NCI-H1092 (cell line): ENCODE measurements around the gene RNF125.

ENCODE experiments used
- DNase-seq: peaks from one replicate; lab custom pipeline; 2025; lab: John Stamatoyannopoulos, UW

RNF125 gene

DNA sequence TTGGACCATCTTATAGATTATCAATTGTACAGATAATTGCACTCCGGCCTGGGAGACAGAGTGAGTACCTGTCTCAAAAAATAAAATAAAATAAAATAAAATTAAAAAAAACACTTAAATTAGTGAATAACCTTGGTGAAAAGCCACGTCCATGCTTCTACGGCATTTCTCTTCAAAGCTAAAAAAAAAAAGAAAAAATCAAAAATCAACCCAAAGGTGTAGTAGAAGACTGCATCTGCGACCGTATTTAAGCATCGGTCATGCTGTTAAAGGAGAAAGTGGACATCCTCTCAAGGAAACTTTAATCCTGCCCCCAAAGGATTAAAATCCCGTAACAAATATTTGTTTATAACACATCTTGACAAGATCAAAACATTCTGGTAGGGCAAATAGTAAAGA is 72.7 kb downstream of the RNF125 start:
- DNase-seq: no peak

- peak; percentile 91 for DNase-seq
Observed at GRCh38 chr18:32091724-32092421, 73.2 kb downstream of the RNF125 start, which contains the start of gene RNF138. TSS of gene RNF138 (plus strand) at chr18:32091874. CDS start at chr18:32092777, 903 bp downstream.

DNA sequence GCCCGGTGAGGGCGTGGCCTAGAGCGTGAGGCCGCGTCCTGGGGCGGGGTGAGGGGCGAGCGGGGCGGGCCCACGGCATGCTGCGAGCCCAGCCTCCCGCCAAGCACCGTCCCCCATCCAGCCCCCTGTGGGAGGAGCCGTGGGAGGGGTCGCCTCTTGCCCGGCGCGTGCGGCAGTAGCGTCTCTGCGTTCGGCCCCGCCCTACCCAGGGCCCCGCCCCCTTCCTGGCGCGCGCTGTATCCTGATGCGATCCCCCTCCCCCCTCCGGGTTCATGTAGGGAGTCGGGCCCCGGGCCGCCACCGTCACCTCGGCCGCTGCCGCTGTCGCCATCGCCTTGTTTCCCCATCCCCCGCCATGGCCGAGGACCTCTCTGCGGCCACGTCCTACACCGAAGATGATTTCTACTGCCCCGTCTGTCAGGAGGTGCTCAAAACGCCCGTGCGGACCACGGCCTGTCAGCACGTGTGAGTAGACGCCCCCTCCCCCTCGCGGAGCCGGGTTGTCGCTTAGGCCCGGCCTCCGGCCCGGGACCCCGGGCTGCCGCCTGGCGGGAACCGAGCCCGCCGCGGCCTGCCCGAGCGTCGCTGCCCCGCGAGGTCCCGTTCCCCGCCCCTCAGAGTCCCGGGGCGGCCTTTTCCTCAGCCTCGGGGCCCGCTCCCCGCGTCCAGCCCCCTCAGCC is 73.9 kb downstream of the RNF125 start:
- DNase-seq: peak; percentile 99

- DNase-seq: peak; percentile 42
Observed at GRCh38 chr18:32093102-32093511, 74.5 kb downstream of the RNF125 start.

DNA sequence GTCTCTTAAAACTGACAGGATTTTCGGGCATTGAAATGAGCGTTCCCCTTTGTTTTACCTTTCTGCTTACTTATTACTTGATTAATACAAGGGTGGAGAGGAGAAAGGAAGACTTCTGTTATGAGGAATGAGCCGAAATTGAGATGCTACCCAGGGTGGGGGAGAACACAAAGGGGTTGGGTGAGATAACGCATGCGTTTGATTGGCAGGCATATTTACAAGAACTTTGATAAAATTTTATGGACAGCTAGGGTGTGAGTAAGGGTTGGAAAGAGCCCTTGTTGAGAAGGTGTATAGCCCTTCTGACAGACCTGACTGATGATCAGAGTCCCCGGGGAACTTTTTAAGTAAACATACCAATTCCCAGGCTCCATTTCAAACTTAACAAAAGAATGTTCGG is 74.9 kb downstream of the RNF125 start:
- DNase-seq: no peak

DNA sequence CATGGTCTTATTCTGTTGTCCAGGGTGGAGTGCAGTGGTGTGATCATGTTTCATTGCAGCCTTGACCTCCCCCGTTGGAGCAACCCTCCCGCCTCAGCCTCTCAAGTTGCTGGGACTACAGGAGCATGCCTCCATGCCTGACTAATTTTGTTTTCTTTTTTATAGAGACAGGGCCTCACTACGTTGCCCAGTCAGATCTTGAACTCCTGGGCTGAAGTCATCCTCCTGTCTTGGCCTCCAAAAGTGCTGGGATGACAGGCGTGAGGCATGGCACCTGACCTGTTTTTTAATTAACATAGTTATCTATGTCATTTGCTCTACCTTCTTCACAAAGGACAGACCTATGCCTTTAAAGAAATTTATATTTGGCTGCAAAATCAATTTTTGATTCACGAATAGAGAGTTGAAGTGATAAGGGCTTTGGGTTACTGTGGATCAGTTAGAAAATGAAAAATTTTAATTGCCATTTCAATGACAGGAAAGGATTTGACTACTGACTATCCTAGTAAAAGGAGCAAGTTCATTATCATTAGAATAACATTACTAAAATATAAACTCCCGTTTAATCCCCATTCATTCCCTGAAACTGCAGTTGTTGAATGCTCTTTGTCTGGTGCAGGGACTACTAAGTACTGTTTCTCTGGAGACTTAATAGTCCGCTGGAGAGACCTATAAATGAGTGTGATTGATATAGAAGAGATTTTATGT is 76.7 kb downstream of the RNF125 start:
- DNase-seq: no peak

GRCh38 chr18:32095900-32096229 is 77.2 kb downstream of the RNF125 start:
- no peak for DNase-seq

GRCh38 chr18:32096946-32097345 is 78.3 kb downstream of the RNF125 start:
- no peak for DNase-seq

GRCh38 chr18:32104516-32104915 is 85.9 kb downstream of the RNF125 start:
- DNase-seq: no peak

- DNase-seq: no peak
Observed at GRCh38 chr18:32110005-32110404, 91.4 kb downstream of the RNF125 start.

DNA sequence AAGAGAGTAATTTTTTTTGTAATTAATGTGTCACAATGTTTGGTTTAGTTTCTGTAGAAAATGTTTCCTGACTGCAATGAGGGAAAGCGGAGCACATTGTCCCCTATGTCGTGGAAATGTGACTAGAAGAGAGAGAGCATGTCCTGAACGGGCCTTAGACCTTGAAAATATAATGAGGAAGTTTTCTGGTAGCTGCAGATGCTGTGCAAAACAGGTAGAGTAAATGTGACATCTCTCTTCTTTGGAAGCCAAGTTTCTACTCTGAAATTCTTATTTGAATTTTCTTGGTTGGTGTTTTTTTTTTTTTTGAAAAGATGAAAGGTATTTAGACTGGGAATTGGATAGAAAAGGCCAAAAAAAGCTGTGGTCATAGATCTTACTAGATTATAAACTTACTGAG is 93.1 kb downstream of the RNF125 start:
- no peak for DNase-seq

DNA sequence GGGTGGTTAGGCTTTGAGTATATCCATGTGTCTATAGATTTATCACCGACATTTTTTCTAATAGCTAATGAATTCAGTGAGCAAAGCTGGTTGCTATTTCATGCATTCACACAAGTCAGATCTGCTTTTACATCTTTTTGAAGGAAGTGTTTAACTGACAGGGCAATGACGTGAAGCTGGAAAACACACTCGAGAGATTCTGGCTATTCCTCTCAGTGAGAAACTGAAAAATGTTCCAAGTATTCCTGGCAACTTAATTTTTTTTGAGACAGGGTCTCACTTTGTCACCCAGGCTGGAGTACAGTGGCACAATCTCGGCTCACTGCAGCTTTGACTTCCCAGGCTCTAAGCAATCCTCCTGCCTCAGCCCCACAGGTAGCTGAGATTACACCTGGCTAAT is 94.2 kb downstream of the RNF125 start:
- DNase-seq: no peak

DNA sequence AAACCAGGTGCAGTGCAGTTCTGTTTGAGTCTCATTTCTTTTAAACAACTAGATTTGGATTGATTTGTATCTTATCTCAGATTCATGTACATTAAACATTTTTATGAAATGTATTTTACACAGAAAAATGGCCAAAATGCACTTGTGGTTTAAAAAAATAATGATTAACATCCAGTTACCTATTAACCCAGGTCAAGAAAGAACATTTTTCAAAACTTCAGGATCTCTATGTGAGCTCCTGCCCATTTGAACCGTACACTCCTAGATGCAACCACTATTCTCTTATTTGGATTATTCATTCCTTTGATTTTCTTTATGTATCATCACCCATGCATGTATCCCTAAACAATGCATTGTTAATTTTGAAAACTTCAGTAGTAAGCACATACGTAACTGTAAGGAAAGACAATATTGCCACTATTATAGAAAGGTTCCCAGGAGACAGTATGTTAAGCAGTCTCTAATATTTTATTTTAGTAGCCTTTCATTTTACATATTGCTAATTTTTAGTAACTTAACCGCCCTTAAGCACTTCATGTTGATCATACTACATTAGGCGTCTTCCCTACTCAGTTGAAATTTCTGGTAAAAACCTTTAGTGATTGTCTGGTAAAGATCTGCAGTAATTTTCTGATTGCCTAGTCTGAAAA is 95.8 kb downstream of the RNF125 start:
- DNase-seq: no peak

GRCh38 chr18:32122039-32122438 is 103.4 kb downstream of the RNF125 start:
- no peak for DNase-seq
